HFF-Myc (cell line): ENCODE results near the gene RRH.
A peak's percentile ranks its signal among the peaks of the same experiment; 100 is the strongest.

Experiments used
- DNase-seq: peaks from one replicate; pipeline ENCODE4 v3.0.0-alpha.2; 2011; ENCODE audit warnings: low read depth; ENCODE audit errors: extremely low read depth
- H3K4me3 ChIP-seq: replicated peaks from 2 replicates; pipeline ENCODE4 v1.5.1; 2011; ENCODE audit warnings: low read depth, mild to moderate bottlenecking, control low read depth, low read length
- TF ChIP-seq, protein P1 (sequence below): IDR thresholded peaks from 2 replicates; pipeline ENCODE4 v1.5.1; 2012; ENCODE audit warnings: mild to moderate bottlenecking, low read depth, low read length, control low read depth; ENCODE audit errors: missing control alignments

RRH gene

DNA sequence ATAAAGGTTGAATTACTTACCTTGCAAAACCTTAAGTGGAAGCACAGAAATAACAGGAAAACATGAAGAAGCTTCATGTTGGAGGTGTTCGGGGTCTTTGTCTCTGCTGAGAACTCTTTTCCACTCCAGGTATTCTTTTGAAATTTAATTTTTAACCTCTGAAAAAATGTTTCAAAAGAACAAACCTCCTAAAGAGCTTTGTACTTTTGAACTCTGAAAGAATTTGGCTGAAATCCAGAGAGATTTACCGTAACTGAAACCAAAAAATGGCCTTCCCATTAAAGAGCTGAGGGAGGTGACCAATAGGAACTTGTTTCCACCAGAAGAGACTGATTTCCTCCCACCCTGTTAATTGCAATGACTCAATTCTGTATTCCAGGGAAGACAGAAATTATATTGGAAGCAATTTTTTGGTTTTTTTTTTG is 25.9 kb upstream of the RRH start, which contains the start of gene CFI:
CFI (minus strand) TSS at position 105 of the 425 bp plus-strand sequence; CDS start at position 77, 28 bp downstream.
- TF ChIP-seq, protein P1, sequence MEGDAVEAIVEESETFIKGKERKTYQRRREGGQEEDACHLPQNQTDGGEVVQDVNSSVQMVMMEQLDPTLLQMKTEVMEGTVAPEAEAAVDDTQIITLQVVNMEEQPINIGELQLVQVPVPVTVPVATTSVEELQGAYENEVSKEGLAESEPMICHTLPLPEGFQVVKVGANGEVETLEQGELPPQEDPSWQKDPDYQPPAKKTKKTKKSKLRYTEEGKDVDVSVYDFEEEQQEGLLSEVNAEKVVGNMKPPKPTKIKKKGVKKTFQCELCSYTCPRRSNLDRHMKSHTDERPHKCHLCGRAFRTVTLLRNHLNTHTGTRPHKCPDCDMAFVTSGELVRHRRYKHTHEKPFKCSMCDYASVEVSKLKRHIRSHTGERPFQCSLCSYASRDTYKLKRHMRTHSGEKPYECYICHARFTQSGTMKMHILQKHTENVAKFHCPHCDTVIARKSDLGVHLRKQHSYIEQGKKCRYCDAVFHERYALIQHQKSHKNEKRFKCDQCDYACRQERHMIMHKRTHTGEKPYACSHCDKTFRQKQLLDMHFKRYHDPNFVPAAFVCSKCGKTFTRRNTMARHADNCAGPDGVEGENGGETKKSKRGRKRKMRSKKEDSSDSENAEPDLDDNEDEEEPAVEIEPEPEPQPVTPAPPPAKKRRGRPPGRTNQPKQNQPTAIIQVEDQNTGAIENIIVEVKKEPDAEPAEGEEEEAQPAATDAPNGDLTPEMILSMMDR, result no peak
- peak; percentile 36 for DNase-seq
- no peak within 1 kb of the TSS for H3K4me3 ChIP-seq

DNA sequence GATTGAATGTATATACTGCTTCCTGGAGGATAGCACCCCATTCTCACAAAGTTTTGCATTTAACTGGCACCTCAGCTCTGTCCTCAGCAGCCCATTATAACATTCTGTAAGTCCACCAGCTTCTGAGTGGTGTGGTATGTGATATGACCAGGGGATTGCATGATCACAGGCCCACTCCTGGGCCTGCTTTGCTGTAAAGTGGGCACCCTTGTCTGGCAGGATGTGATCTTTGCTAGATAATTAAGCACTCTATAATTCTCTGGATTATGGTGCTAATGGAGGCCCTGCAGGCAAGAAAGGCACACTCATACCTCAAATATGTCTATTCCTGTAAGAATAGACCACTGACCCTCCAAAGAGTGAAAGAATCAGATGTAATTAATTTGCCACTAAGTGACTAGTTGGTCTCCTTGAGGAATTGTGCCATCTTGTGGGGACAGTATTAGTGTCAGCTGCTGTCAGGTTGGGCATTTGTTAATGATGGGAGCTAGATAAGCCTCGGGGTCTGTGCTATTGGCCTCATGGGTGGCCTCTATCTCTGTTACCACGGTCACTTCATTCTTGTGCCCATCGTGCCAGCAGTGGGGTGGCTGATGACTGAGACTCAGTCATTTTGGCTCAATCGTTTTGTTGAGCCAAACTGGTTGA is 23.7 kb upstream of the RRH start:
- peak; percentile 31 for DNase-seq
- no peak overlapping the region for H3K4me3 ChIP-seq
- TF ChIP-seq, protein P1, result peak; percentile 39

DNA sequence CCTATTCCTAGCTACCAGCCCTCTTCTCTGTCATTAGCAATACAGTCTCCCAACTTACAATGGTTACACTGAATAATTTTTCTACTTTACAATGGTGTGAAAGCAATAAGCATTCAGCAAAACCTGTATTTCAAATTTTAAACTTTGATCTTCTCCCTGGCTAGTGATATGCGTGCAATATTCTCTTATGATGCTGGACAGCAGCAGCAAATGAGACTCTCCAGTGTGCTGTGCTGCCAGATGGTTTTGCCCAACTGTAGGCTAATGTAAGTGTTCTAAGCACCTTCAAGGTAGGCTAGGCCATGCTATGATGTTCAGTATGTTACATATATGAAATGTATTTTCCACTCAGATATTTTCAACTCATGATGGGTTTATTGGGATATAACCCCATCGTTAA is 18.1 kb upstream of the RRH start:
- H3K4me3 ChIP-seq, result no peak overlapping the region
- TF ChIP-seq, protein P1, result no peak
- no peak for DNase-seq

DNA sequence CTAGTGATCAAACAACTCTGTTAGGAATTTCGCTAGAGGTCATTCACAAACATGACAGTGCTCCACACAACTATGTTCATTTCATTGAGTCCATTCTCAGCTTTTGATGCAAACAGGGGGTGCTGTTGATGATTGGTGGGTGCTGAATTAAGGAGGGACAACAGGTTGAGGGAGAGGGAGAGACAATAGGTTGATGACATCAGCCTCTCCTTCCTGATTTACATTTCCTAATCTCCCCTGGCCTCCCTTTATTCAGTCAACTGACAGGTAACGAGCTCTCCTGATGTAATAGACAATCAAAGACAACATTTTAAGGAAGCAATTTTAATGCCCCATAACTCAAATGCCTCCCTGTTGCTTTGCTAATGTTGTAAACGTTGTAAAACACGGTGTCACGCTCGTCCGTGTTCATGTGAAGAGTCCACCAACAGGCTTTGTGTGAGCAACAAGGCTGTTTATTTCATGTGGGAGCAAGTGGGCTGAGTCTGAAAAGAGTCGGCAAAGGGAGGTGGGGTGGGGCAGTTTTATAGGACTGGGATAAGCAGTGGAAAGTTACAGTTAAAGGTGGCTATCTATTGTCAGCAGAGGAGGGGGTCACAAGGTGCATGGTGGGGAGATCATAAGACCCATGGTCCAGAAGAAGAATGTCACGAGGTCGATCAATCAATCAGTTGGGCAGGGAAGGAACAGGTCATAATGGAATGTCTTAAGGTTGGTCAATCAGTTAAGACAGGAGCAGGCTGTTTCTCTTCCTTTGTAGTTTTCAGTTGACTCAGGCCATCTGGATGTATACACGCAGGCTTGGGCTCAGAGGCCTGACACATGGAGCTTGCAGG is 17.0 kb upstream of the RRH start:
- no peak overlapping the region for H3K4me3 ChIP-seq
- DNase-seq, result no peak
- TF ChIP-seq, protein P1, result no peak

DNA sequence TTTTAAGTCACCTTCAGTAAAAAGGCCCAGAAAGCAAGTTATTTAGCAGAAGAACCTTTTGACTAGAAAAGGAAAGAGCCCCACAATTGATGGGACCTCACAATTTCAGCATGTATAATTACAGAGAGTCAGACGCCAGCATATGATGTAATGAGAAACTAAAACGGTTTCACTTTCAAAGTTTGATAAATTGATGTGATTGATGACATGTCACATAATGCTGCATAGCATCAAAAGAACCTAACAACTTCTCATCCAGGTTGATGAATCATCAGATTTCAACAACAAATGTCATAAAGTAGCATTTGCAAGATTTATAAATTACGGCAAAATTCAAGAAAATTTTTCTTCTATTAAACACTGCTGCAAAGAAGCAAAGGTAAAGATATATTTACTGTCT is 16.1 kb upstream of the RRH start:
- no peak overlapping the region for H3K4me3 ChIP-seq
- TF ChIP-seq, protein P1, result no peak
- DNase-seq, result no peak

DNA sequence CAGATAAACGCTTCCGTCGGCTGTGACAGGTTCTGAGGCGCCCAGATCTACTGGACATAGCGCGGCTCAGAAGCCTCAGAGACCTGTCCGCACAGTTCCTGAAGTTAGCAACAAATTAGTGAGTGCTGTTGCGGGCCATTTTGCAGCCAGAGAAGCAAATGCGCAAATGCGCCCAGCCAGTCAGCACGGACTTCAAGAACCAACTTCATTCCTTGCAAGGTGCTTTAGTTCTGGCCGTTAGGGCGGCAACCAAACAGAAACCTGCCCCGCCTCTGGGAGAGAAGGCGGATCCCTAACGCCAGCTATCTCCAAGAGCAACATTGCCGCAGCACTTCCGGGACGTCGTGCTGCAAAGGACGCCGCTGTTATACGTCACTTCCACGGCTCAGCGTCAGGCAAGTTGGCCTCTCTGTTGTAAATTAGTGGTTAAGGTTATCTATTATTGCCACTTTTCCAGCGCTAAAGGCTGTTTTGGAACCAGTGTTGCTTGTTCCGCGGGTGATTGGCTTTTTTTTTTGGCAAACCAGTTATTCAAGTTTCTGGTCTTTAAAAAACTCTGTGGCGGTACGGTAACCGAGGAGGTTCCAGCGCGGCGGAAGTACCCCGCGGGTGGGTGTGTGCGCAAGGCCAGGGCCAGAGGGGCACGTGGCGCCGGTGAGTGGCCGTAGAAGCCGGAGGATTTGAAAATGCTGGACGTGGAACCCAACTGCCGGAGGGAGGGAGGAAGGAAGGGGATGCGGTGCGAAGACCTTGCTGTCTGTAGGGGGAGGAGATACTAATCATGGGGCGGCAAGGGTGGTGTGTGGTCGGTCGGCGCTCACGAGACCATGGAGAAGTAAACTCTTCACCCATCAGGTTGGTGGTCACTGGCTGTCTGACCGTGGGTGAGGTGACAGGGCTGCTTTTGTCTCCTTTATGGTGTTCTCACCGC is 12.4 kb upstream of the RRH start, which contains the start of gene GAR1:
GAR1 (plus strand) TSS at position 612 of the 931 bp plus-strand sequence. CDS start 403 bp downstream, outside the sequence.
- H3K4me3 ChIP-seq, result peak within 1 kb of the TSS; percentile 85
- peak; percentile 75 for DNase-seq
- TF ChIP-seq, protein P1, result no peak
